Transverse colon (tissue), 4 donors: ENCODE measurements around the gene CHST11. TPM values are rescaled to one million over a fixed set of nuclear protein-coding genes. Genes with fewer than 3 reads are reported as not detected.

Source experiments
- DNase-seq: peaks from one replicate; pipeline ENCODE4 v3.0.0-alpha.2; 2019
- H3K27ac ChIP-seq, 4 donors: fragments of 200-600 bp; sonication (generic); 2 replicates each; pipeline ENCODE4 v1.5.1; 2016 to 2018; ENCODE audit warnings: inconsistent platforms in 4 of 4
- H3K27me3 ChIP-seq: fragments of 200-600 bp; sonication (generic); 2 replicates; pipeline ENCODE4 v1.5.1; 2017; ENCODE audit warnings: inconsistent platforms
- H3K36me3 ChIP-seq, 4 donors: fragments of 200-600 bp; sonication (generic); 2 replicates each; pipeline ENCODE4 v1.5.1; 2017 to 2019; ENCODE audit warnings: inconsistent platforms in 4 of 4
- H3K4me1 ChIP-seq, 4 donors: fragments of 200-600 bp; sonication (generic); 2 replicates each; pipeline ENCODE4 v1.5.1; 2017 to 2020; ENCODE audit warnings: inconsistent platforms in 4 of 4
- H3K4me3 ChIP-seq, 4 donors: fragments of 200-600 bp; sonication (generic); 1 replicate in 1 of 4; 2 replicates in 3 of 4; pipeline versions ENCODE4 v1.5.1 to v1.6.1; 2017 to 2019; ENCODE audit warnings: inconsistent platforms in 4 of 4
- H3K9me3 ChIP-seq, 2 donors: fragments of 200-600 bp; sonication (generic); 2 replicates each; pipeline ENCODE4 v1.5.1; 2017 to 2019; ENCODE audit warnings: inconsistent platforms in 2 of 2
- CTCF ChIP-seq, 5 experiments: fragments of 200-600 bp in 3 of 5; fragments of 450-650 bp in 2 of 5; sonication (generic) in 3 of 5; IDR thresholded peaks; 1 replicate in 2 of 5; 2 replicates in 3 of 5; pipeline ENCODE4 v1.5.1; 2016 to 2017; ENCODE audit warnings: antibody characterized with exemption in 5 of 5, inconsistent platforms in 3 of 5, mild to moderate bottlenecking in 2 of 5, moderate library complexity in 1 of 5
- EP300 ChIP-seq: sonication (generic); formaldehyde crosslinking; IDR thresholded peaks from one replicate; pipeline ENCODE4 v1.6.1; 2017; ENCODE audit warnings: antibody characterized with exemption, low read depth
- POLR2A ChIP-seq: fragments of 450-650 bp; IDR thresholded peaks from one replicate; pipeline ENCODE4 v1.6.1; 2016; ENCODE audit warnings: antibody characterized with exemption, mild to moderate bottlenecking, moderate library complexity
- POLR2AphosphoS5 ChIP-seq, 3 donors: sonication (generic); formaldehyde crosslinking; IDR thresholded peaks; one replicate each; pipeline ENCODE4 v1.6.1; 2016; ENCODE audit warnings: antibody characterized with exemption in 3 of 3
- WGBS, 2 donors: methylation state at CpG; one replicate each; pipeline ENCODE4 v1.1.5; 2018; ENCODE audit warnings: low coverage in 1 of 2; 5-methylcytosine and 5-hydroxymethylcytosine counted together
- in situ Hi-C, 4 donors: fragments of 200-750 bp; cut with MboI; loops; one replicate each; pipeline versions ENCODE4 v1.15.0 to v1.15.1; 2017; ENCODE audit warnings: low sequenced_read_pairs in 3 of 4, low pct_ligation_motif_present in 1 of 4, low pct_unique_long_range_greater_than_20kb in 1 of 4
- intact Hi-C: fragments of 100-400 bp; cut with DNase I; formaldehyde crosslinking; loops from one replicate; pipeline ENCODE4 v1.15.1; 2023; ENCODE audit warnings: low total_unique reads
- total RNA-seq, 4 donors: library from RNA; depleted of rRNA; stranded (reverse); fragments of >200 nt; gene quantifications; one replicate each; pipeline ENCODE4 v1.1.0, GENCODE V29; 2016

CHST11 gene
- total RNA-seq, 4 donors from 2014 or later, result 4.2 to 123 (median 31.5) TPM

- no peaks in the 10 kb centered on the region for H3K9me3 ChIP-seq
- intact Hi-C loops, result no loop called here
- in situ Hi-C loops, result no loop called here
- no peak for DNase-seq
- no peaks in the 10 kb centered on the region for H3K36me3 ChIP-seq
- no peak overlapping the region for H3K27ac ChIP-seq
- no peak overlapping the region for H3K4me3 ChIP-seq
- whole genome bisulfite sequencing, 2 donors, result 86 to 89% methylated on average over 1 to 3 of the region's 3 CpGs
- TF ChIP-seq POLR2AphosphoS5 (IDR thresholded peaks at IDR 0.05) (no peak), EP300 (no peak), POLR2A (no peak), CTCF (IDR thresholded peaks at IDR 0.05) (no peak)
- H3K27me3 ChIP-seq, result no peaks in the 10 kb centered on the region
- H3K4me1 ChIP-seq, result peaks cover 0 to 28% (median 1%) of the 10 kb centered on the region in 4 donors
Observed at GRCh38 chr12:104751594-104751993, 294.8 kb downstream of the CHST11 start.

- no peak for DNase-seq
- TF ChIP-seq POLR2AphosphoS5 (IDR thresholded peaks at IDR 0.05) (no peak), EP300 (no peak), CTCF (IDR thresholded peaks at IDR 0.05) (no peak), POLR2A (no peak)
- H3K27ac ChIP-seq, result no peak overlapping the region
- in situ Hi-C loops (no loop called here), intact Hi-C loops (no loop called here)
- H3K4me1 ChIP-seq, result peaks cover 0 to 28% (median 1%) of the 10 kb centered on the region in 4 donors
- whole genome bisulfite sequencing, 2 donors, result 97 to 100% methylated on average over 3 to 4 of the region's 4 CpGs
- H3K36me3 ChIP-seq, result no peaks in the 10 kb centered on the region
- no peaks in the 10 kb centered on the region for H3K9me3 ChIP-seq
- H3K27me3 ChIP-seq, result no peaks in the 10 kb centered on the region
- no peak overlapping the region for H3K4me3 ChIP-seq
Observed at GRCh38 chr12:104752016-104752415, 295.3 kb downstream of the CHST11 start.

- no peaks in the 10 kb centered on the region for H3K36me3 ChIP-seq
- no peak for TF ChIP-seq POLR2A
- TF ChIP-seq CTCF (IDR thresholded peaks at IDR 0.05), result no peak
- TF ChIP-seq EP300, result no peak
- no peak for TF ChIP-seq POLR2AphosphoS5 (IDR thresholded peaks at IDR 0.05)
- 96% methylated on average over 5 to 7 of the region's 7 CpGs for WGBS, 2 donors
- no peaks in the 10 kb centered on the region for H3K27me3 ChIP-seq
- H3K9me3 ChIP-seq, result no peaks in the 10 kb centered on the region
- DNase-seq, result no peak
- no peak overlapping the region for H3K4me3 ChIP-seq
- H3K27ac ChIP-seq, result no peak overlapping the region
- in situ Hi-C loops, result no loop called here
- intact Hi-C loops, result no loop called here
- H3K4me1 ChIP-seq, result peaks cover 0 to 22% (median 1%) of the 10 kb centered on the region in 4 donors
Observed at GRCh38 chr12:104752881-104753280, 296.1 kb downstream of the CHST11 start.

- Histone ChIP-seq H3K36me3 (no peaks in the 10 kb centered on the region), H3K4me1 (no peaks in the 10 kb centered on the region), H3K9me3 (no peaks in the 10 kb centered on the region), H3K4me3 (no peak overlapping the region), H3K27me3 (no peaks in the 10 kb centered on the region), H3K27ac (no peak overlapping the region)
- intact Hi-C loops, result no loop called here
- TF ChIP-seq POLR2A, result no peak
- TF ChIP-seq CTCF (IDR thresholded peaks at IDR 0.05), result no peak
- TF ChIP-seq EP300, result no peak
- TF ChIP-seq POLR2AphosphoS5 (IDR thresholded peaks at IDR 0.05), result no peak
- WGBS, 2 donors, result 92% methylated on average over 14 of the region's 20 CpGs; no CpG with 5 or more reads in 1 of the 2 donors
- DNase-seq, result no peak
- in situ Hi-C loops, result no loop called here
Observed at GRCh38 chr12:104756901-104757300, 300.2 kb downstream of the CHST11 start.
